ENCODE results near the gene CDV3. TPM values are rescaled to one million over a fixed set of nuclear protein-coding genes. Genes with fewer than 3 reads are reported as not detected.

CDV3 gene
- total RNA-seq, 2 experiments from 2014 or later: 204 to 221 TPM

GRCh38 chr3:133606342-133606741 lies 32.9 kb downstream of the CDV3 start:
- no peaks in the 10 kb centered on the region for H3K4me1 Mint-ChIP-seq
- intact Hi-C loops (cut with DNase I, micrococcal nuclease): loop anchor here in 1 of 2 experiments (5.0 kb wide), 1 partner anchor 36 kb away; no protein-coding TSS in a partner anchor
- H3K27me3 Mint-ChIP-seq: no peaks in the 10 kb centered on the region
- no peaks in the 10 kb centered on the region for H3K9me3 Mint-ChIP-seq (ENCODE audit: low read depth)
- H3K27ac Mint-ChIP-seq: no peak overlapping the region
- no peak for ATAC-seq
- POLR2A ChIA-PET: no interaction called here
- H3K36me3 Mint-ChIP-seq (ENCODE audit: low read depth): peaks cover 62% of the 10 kb centered on the region
- no peak for DNase-seq
- CTCF ChIA-PET: interaction anchor here (1.0 kb wide), 1 partner anchor 30 kb away, joined by 3 read pairs; no protein-coding TSS in a partner anchor
- no peak overlapping the region for H3K4me3 Mint-ChIP-seq

- H3K4me3 Mint-ChIP-seq: no peak overlapping the region
- ATAC-seq: no peak
- H3K27ac Mint-ChIP-seq: no peak overlapping the region
- no peaks in the 10 kb centered on the region for H3K4me1 Mint-ChIP-seq
- no peak for DNase-seq
- peaks cover 59% of the 10 kb centered on the region for H3K36me3 Mint-ChIP-seq (ENCODE audit: low read depth)
- no peaks in the 10 kb centered on the region for H3K9me3 Mint-ChIP-seq (ENCODE audit: low read depth)
- CTCF ChIA-PET: interaction anchor here (1.0 kb wide), 1 partner anchor 31 kb away, joined by 3 read pairs; no protein-coding TSS in a partner anchor
- intact Hi-C loops (cut with DNase I, micrococcal nuclease): loop anchor here in 1 of 2 experiments (5.0 kb wide), 1 partner anchor 35 kb away; no protein-coding TSS in a partner anchor
- POLR2A ChIA-PET: no interaction called here
- no peaks in the 10 kb centered on the region for H3K27me3 Mint-ChIP-seq
Observed at GRCh38 chr3:133606902-133607301, 33.4 kb downstream of the CDV3 start.

GRCh38 chr3:133607816-133608215 lies 34.3 kb downstream of the CDV3 start:
- ChIA-PET CTCF (no interaction called here), POLR2A (no interaction called here)
- intact Hi-C loops (cut with DNase I, micrococcal nuclease): loop anchor here in 1 of 2 experiments (5.0 kb wide), 1 partner anchor 34 kb away; no protein-coding TSS in a partner anchor
- Mint-ChIP-seq H3K27me3 (no peaks in the 10 kb centered on the region), H3K4me3 (no peak overlapping the region), H3K9me3 (ENCODE audit: low read depth) (no peaks in the 10 kb centered on the region), H3K27ac (no peak overlapping the region), H3K36me3 (ENCODE audit: low read depth) (peaks cover 58% of the 10 kb centered on the region), H3K4me1 (no peaks in the 10 kb centered on the region)
- DNase-seq (no peak), ATAC-seq (no peak)

- POLR2A ChIA-PET: no interaction called here
- peaks cover 60% of the 10 kb centered on the region for H3K36me3 Mint-ChIP-seq (ENCODE audit: low read depth)
- intact Hi-C loops (cut with DNase I, micrococcal nuclease): loop anchor here in 1 of 2 experiments (5.0 kb wide), 1 partner anchor 34 kb away; no protein-coding TSS in a partner anchor
- H3K27ac Mint-ChIP-seq: no peak overlapping the region
- H3K4me1 Mint-ChIP-seq: no peaks in the 10 kb centered on the region
- DNase-seq (no peak), ATAC-seq (no peak)
- no peak overlapping the region for H3K4me3 Mint-ChIP-seq
- CTCF ChIA-PET: no interaction called here
- H3K9me3 Mint-ChIP-seq (ENCODE audit: low read depth): no peaks in the 10 kb centered on the region
- H3K27me3 Mint-ChIP-seq: no peaks in the 10 kb centered on the region
Observed at GRCh38 chr3:133608388-133608787, 34.9 kb downstream of the CDV3 start.

- H3K9me3 Mint-ChIP-seq (ENCODE audit: low read depth): no peaks in the 10 kb centered on the region
- H3K27ac Mint-ChIP-seq: no peak overlapping the region
- intact Hi-C loops (cut with DNase I, micrococcal nuclease): loop anchor here (5.0 kb wide), 2 partner anchors 37 to 47 kb away; no protein-coding TSS in a partner anchor
- POLR2A ChIA-PET: no interaction called here
- no peaks in the 10 kb centered on the region for H3K4me1 Mint-ChIP-seq
- ATAC-seq: no peak
- CTCF ChIA-PET: no interaction called here
- H3K4me3 Mint-ChIP-seq: no peak overlapping the region
- peaks cover 64% of the 10 kb centered on the region for H3K36me3 Mint-ChIP-seq (ENCODE audit: low read depth)
- no peaks in the 10 kb centered on the region for H3K27me3 Mint-ChIP-seq
- DNase-seq: no peak
Observed at GRCh38 chr3:133610031-133610430, 36.5 kb downstream of the CDV3 start.

GRCh38 chr3:133611534-133611933 lies 38.0 kb downstream of the CDV3 start:
- ChIA-PET POLR2A (no interaction called here), CTCF (interaction anchor here (0.9 kb wide), 1 partner anchor 33 kb away, joined by 3 read pairs; no protein-coding TSS in a partner anchor)
- Mint-ChIP-seq H3K27ac (no peak overlapping the region), H3K4me1 (no peaks in the 10 kb centered on the region), H3K27me3 (no peaks in the 10 kb centered on the region), H3K9me3 (ENCODE audit: low read depth) (no peaks in the 10 kb centered on the region), H3K36me3 (ENCODE audit: low read depth) (peaks cover 69% of the 10 kb centered on the region), H3K4me3 (no peak overlapping the region)
- ATAC-seq (no peak), DNase-seq (no peak)
- intact Hi-C loops (cut with DNase I, micrococcal nuclease): loop anchor here (5.0 kb wide), 2 partner anchors 36 to 46 kb away; no protein-coding TSS in a partner anchor

- H3K4me1 Mint-ChIP-seq: no peaks in the 10 kb centered on the region
- POLR2A ChIA-PET: no interaction called here
- no peaks in the 10 kb centered on the region for H3K9me3 Mint-ChIP-seq (ENCODE audit: low read depth)
- no peak overlapping the region for H3K4me3 Mint-ChIP-seq
- DNase-seq (no peak), ATAC-seq (no peak)
- H3K27me3 Mint-ChIP-seq: no peaks in the 10 kb centered on the region
- CTCF ChIA-PET: no interaction called here
- intact Hi-C loops (cut with DNase I, micrococcal nuclease): no loop called here
- H3K27ac Mint-ChIP-seq: no peak overlapping the region
- peaks cover 57% of the 10 kb centered on the region for H3K36me3 Mint-ChIP-seq (ENCODE audit: low read depth)
Observed at GRCh38 chr3:133620066-133620784, 46.7 kb downstream of the CDV3 start.

GRCh38 chr3:133627789-133628188 lies 54.3 kb downstream of the CDV3 start:
- no peaks in the 10 kb centered on the region for H3K9me3 Mint-ChIP-seq (ENCODE audit: low read depth)
- H3K27ac Mint-ChIP-seq: no peak overlapping the region
- no peak overlapping the region for H3K4me3 Mint-ChIP-seq
- ChIA-PET POLR2A (no interaction called here), CTCF (interaction anchor here (0.7 kb wide), 1 partner anchor 922 kb away, joined by 4 read pairs; no protein-coding TSS in a partner anchor)
- DNase-seq (no peak), ATAC-seq (no peak)
- H3K27me3 Mint-ChIP-seq: no peaks in the 10 kb centered on the region
- peaks cover 3% of the 10 kb centered on the region for H3K4me1 Mint-ChIP-seq
- peaks cover 53% of the 10 kb centered on the region for H3K36me3 Mint-ChIP-seq (ENCODE audit: low read depth)
- intact Hi-C loops (cut with DNase I, micrococcal nuclease): loop anchor here (2.0 kb wide), 2 partner anchors 21 to 25 kb away; no protein-coding TSS in a partner anchor

GRCh38 chr3:133629146-133629545 lies 55.7 kb downstream of the CDV3 start:
- ATAC-seq: no peak
- H3K9me3 Mint-ChIP-seq (ENCODE audit: low read depth): no peaks in the 10 kb centered on the region
- CTCF ChIA-PET: interaction anchor here (0.7 to 1.0 kb wide), 3 partner anchors 13 to 70 kb away, joined by 3 to 4 read pairs (median 3); no protein-coding TSS in a partner anchor

GRCh38 chr3:133633439-133633838 lies 60.0 kb downstream of the CDV3 start:
- no peak overlapping the region for H3K4me3 Mint-ChIP-seq
- intact Hi-C loops (cut with DNase I, micrococcal nuclease): no loop called here
- H3K9me3 Mint-ChIP-seq (ENCODE audit: low read depth): no peaks in the 10 kb centered on the region
- H3K4me1 Mint-ChIP-seq: peaks cover 2% of the 10 kb centered on the region
- no peak for DNase-seq
- peaks cover 63% of the 10 kb centered on the region for H3K36me3 Mint-ChIP-seq (ENCODE audit: low read depth)
- POLR2A ChIA-PET: no interaction called here
- no peak overlapping the region for H3K27ac Mint-ChIP-seq
- no peaks in the 10 kb centered on the region for H3K27me3 Mint-ChIP-seq
- no peak for ATAC-seq
- CTCF ChIA-PET: interaction anchor here (0.9 kb wide), 1 partner anchor 8 kb away, joined by 4 read pairs; no protein-coding TSS in a partner anchor

More at GRCh38 chr3:133629146-133629545, 55.7 kb downstream of the CDV3 start:
- H3K4me3 Mint-ChIP-seq: no peak overlapping the region
- POLR2A ChIA-PET: no interaction called here
- intact Hi-C loops (cut with DNase I, micrococcal nuclease): loop anchor here in 1 of 2 experiments (2.0 kb wide), 1 partner anchor 20 kb away; no protein-coding TSS in a partner anchor
- peaks cover 58% of the 10 kb centered on the region for H3K36me3 Mint-ChIP-seq (ENCODE audit: low read depth)
- peak overlapping the region; percentile 39 for H3K27ac Mint-ChIP-seq
- no peaks in the 10 kb centered on the region for H3K27me3 Mint-ChIP-seq
- no peak for DNase-seq
- peaks cover 3% of the 10 kb centered on the region for H3K4me1 Mint-ChIP-seq

All from activated CD4-positive, alpha-beta T cell treated with anti-CD3 and anti-CD28 coated beads for 36 hours (primary cell).